Natural killer cell (primary cell): ENCODE results near the gene SPTLC3. TPM values are rescaled to one million over a fixed set of nuclear protein-coding genes. Genes with fewer than 3 reads are reported as not detected.

Experiments
- ATAC-seq, 3 donors: fragments of 150-1000 bp in 2 of 3; fragments of 200-7000 bp in 1 of 3; cut with Tn5 transposase; 1 replicate in 1 of 3; 2 replicates in 2 of 3; pipeline ENCODE4 v1.10.0; 2021; ENCODE audit warnings: mild to moderate bottlenecking in 2 of 3, moderate library complexity in 2 of 3
- DNase-seq, 2 donors: peaks; one replicate each; pipeline versions ENCODE4 v3.0.0 to v3.0.0-alpha.2; 2013 to 2021; ENCODE audit warnings: mixed read lengths in 1 of 2
- H3K27ac ChIP-seq: one replicate; pipeline ENCODE4 v1.5.1; 2013; ENCODE audit warnings: mild to moderate bottlenecking, low read length
- H3K27me3 ChIP-seq: one replicate; pipeline ENCODE4 v1.6.1; 2013; ENCODE audit warnings: low read length; ENCODE audit not compliant: control insufficient read depth, insufficient read depth
- H3K36me3 ChIP-seq: one replicate; pipeline ENCODE4 v1.6.1; 2013; ENCODE audit warnings: low read length; ENCODE audit not compliant: control insufficient read depth, insufficient read depth
- H3K4me1 ChIP-seq: one replicate; pipeline ENCODE4 v1.6.1; 2013; ENCODE audit warnings: low read length; ENCODE audit not compliant: control insufficient read depth, insufficient read depth
- H3K4me3 ChIP-seq: one replicate; pipeline ENCODE4 v1.5.1; 2013; ENCODE audit warnings: low read length
- H3K9me3 ChIP-seq: one replicate; pipeline ENCODE4 v1.6.1; 2013; ENCODE audit warnings: low read length; ENCODE audit not compliant: control insufficient read depth, insufficient read depth
- H3K27ac Mint-ChIP-seq, 2 donors: one replicate each; pipeline ENCODE4 v1.8.0; 2022; ENCODE audit warnings: mild to moderate bottlenecking in 2 of 2, mixed read lengths in 2 of 2, moderate library complexity in 1 of 2
- H3K27me3 Mint-ChIP-seq, 2 donors: one replicate each; pipeline ENCODE4 v1.8.0; 2022; ENCODE audit warnings: low read depth in 2 of 2, mixed read lengths in 2 of 2
- H3K36me3 Mint-ChIP-seq: one replicate; pipeline ENCODE4 v1.8.0; 2022; ENCODE audit warnings: mixed read lengths
- H3K4me1 Mint-ChIP-seq, 2 donors: one replicate each; pipeline ENCODE4 v1.8.0; 2022; ENCODE audit warnings: mixed read lengths in 2 of 2
- H3K4me3 Mint-ChIP-seq: one replicate; pipeline ENCODE4 v1.8.0; 2022; ENCODE audit warnings: mild to moderate bottlenecking, moderate library complexity, mixed read lengths
- H3K9me3 Mint-ChIP-seq, 2 donors: one replicate each; pipeline ENCODE4 v1.8.0; 2022; ENCODE audit warnings: mixed read lengths in 2 of 2
- CTCF ChIP-seq: fragments of 200-600 bp; IDR thresholded peaks from one replicate; pipeline ENCODE4 v1.8.0; 2022; ENCODE audit warnings: antibody characterized with exemption
- WGBS: methylation state at CpG from one replicate; pipeline ENCODE4 v1.1.7; 2013; ENCODE audit warnings: missing lambda C conversion rate; ENCODE audit not compliant: insufficient coverage; 5-methylcytosine and 5-hydroxymethylcytosine counted together
- intact Hi-C: fragments of 100-400 bp; cut with micrococcal nuclease; formaldehyde crosslinking; loops from one replicate; pipeline ENCODE4 v1.14.2; 2022
- total RNA-seq, 4 donors: library from RNA; stranded (reverse); fragments of 120-200 nt in 1 of 4; gene quantifications; one replicate each; pipeline versions ENCODE4 v1.2.3 to v1.2.4, GENCODE V29; 2013 to 2022

The SPTLC3 gene
- total RNA-seq, 3 donors from 2014 or later (not counting 1 experiment from before 2014, with no cell fraction given), result 1.5 to 4.6 (median 1.9) TPM

GRCh38 chr20:13037727-13038126 is 29.0 kb downstream of the SPTLC3 start:
- intact Hi-C loops, result no loop called here
- no peak overlapping the region for H3K27ac Mint-ChIP-seq
- TF ChIP-seq CTCF, result no peak
- ATAC-seq (no peak), DNase-seq (no peak)
- no peak overlapping the region for H3K4me3 ChIP-seq
- H3K9me3 ChIP-seq, result no peaks in the 10 kb centered on the region
- H3K4me1 ChIP-seq, result no peaks in the 10 kb centered on the region
- no peak overlapping the region for H3K27ac ChIP-seq
- H3K4me1 Mint-ChIP-seq, result no peaks in the 10 kb centered on the region
- no peaks in the 10 kb centered on the region for H3K9me3 Mint-ChIP-seq
- 100% methylated on average over 1 of the region's 3 CpGs for WGBS
- H3K36me3 Mint-ChIP-seq, result peaks cover 7% of the 10 kb centered on the region
- H3K36me3 ChIP-seq, result no peaks in the 10 kb centered on the region
- no peaks in the 10 kb centered on the region for H3K27me3 ChIP-seq
- H3K4me3 Mint-ChIP-seq, result no peak overlapping the region
- no peaks in the 10 kb centered on the region for H3K27me3 Mint-ChIP-seq

- no peak overlapping the region for H3K4me3 ChIP-seq
- Mint-ChIP-seq H3K27ac (no peak overlapping the region), H3K9me3 (peaks cover 0 to 2% of the 10 kb centered on the region in 2 donors), H3K4me3 (no peak overlapping the region), H3K36me3 (peaks cover 7% of the 10 kb centered on the region), H3K4me1 (no peaks in the 10 kb centered on the region), H3K27me3 (no peaks in the 10 kb centered on the region)
- intact Hi-C loops, result no loop called here
- H3K27ac ChIP-seq, result no peak overlapping the region
- H3K36me3 ChIP-seq, result no peaks in the 10 kb centered on the region
- no peaks in the 10 kb centered on the region for H3K4me1 ChIP-seq
- TF ChIP-seq CTCF, result no peak
- ATAC-seq (no peak), DNase-seq (no peak)
- H3K9me3 ChIP-seq, result no peaks in the 10 kb centered on the region
- H3K27me3 ChIP-seq, result no peaks in the 10 kb centered on the region
- WGBS, result 94% methylated on average over 2 of the region's 4 CpGs
Measured at GRCh38 chr20:13041574-13042457, 33.0 kb downstream of the SPTLC3 start.

- Mint-ChIP-seq H3K27ac (no peak overlapping the region), H3K4me1 (no peaks in the 10 kb centered on the region), H3K4me3 (no peak overlapping the region), H3K9me3 (peaks cover 0 to 2% of the 10 kb centered on the region in 2 donors), H3K36me3 (peaks cover 4% of the 10 kb centered on the region), H3K27me3 (no peaks in the 10 kb centered on the region)
- no peak for TF ChIP-seq CTCF
- no peak for DNase-seq
- Histone ChIP-seq H3K27me3 (no peaks in the 10 kb centered on the region), H3K36me3 (no peaks in the 10 kb centered on the region), H3K4me3 (no peak overlapping the region), H3K9me3 (no peaks in the 10 kb centered on the region), H3K27ac (no peak overlapping the region), H3K4me1 (no peaks in the 10 kb centered on the region)
- no peak for ATAC-seq
- intact Hi-C loops, result no loop called here
Measured at GRCh38 chr20:13042458-13042794, 33.7 kb downstream of the SPTLC3 start.

- Mint-ChIP-seq H3K4me3 (no peak overlapping the region), H3K9me3 (peaks cover 0 to 4% of the 10 kb centered on the region in 2 donors), H3K27me3 (no peaks in the 10 kb centered on the region), H3K27ac (no peak overlapping the region), H3K4me1 (no peaks in the 10 kb centered on the region), H3K36me3 (peaks cover 17% of the 10 kb centered on the region)
- no peaks in the 10 kb centered on the region for H3K9me3 ChIP-seq
- H3K4me3 ChIP-seq, result no peak overlapping the region
- no peak for ATAC-seq
- WGBS, result 89% methylated on average over 1 of the region's 1 CpG
- no peaks in the 10 kb centered on the region for H3K4me1 ChIP-seq
- TF ChIP-seq CTCF, result no peak
- no peaks in the 10 kb centered on the region for H3K36me3 ChIP-seq
- intact Hi-C loops, result no loop called here
- no peak for DNase-seq
- H3K27ac ChIP-seq, result no peak overlapping the region
- no peaks in the 10 kb centered on the region for H3K27me3 ChIP-seq
Measured at GRCh38 chr20:13046409-13046808, 37.6 kb downstream of the SPTLC3 start.
